ENCODE measurements around the gene LDLRAD4.

The LDLRAD4 gene

GRCh38 chr18:13615432-13615861 is 396.9 kb downstream of the LDLRAD4 start:
- in situ Hi-C loops (cut with HindIII; ENCODE audit: low sequenced_read_pairs) = no loop called here

GRCh38 chr18:13616041-13616440 is 397.5 kb downstream of the LDLRAD4 start:
- in situ Hi-C loops (cut with HindIII; ENCODE audit: low sequenced_read_pairs) = no loop called here
- H3K4me3 ChIP-seq (ENCODE audit: low read depth, low read length) = no peak overlapping the region
- DNase-seq (ENCODE audit: low read depth) = no peak
- TF ChIP-seq, protein P1, sequence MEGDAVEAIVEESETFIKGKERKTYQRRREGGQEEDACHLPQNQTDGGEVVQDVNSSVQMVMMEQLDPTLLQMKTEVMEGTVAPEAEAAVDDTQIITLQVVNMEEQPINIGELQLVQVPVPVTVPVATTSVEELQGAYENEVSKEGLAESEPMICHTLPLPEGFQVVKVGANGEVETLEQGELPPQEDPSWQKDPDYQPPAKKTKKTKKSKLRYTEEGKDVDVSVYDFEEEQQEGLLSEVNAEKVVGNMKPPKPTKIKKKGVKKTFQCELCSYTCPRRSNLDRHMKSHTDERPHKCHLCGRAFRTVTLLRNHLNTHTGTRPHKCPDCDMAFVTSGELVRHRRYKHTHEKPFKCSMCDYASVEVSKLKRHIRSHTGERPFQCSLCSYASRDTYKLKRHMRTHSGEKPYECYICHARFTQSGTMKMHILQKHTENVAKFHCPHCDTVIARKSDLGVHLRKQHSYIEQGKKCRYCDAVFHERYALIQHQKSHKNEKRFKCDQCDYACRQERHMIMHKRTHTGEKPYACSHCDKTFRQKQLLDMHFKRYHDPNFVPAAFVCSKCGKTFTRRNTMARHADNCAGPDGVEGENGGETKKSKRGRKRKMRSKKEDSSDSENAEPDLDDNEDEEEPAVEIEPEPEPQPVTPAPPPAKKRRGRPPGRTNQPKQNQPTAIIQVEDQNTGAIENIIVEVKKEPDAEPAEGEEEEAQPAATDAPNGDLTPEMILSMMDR (IDR thresholded peaks at IDR 0.05; ENCODE audit: low read depth, low read length, missing control alignments) = no peak

More at GRCh38 chr18:13615432-13615861, 396.9 kb downstream of the LDLRAD4 start:
- TF ChIP-seq, protein P1 (IDR thresholded peaks at IDR 0.05; ENCODE audit: low read depth, low read length, missing control alignments) = no peak
- no peak overlapping the region for H3K4me3 ChIP-seq (ENCODE audit: low read depth, low read length)
- DNase-seq (ENCODE audit: low read depth) = no peak

- in situ Hi-C loops (cut with HindIII; ENCODE audit: low sequenced_read_pairs) = no loop called here
- TF ChIP-seq, protein P1 (IDR thresholded peaks at IDR 0.05; ENCODE audit: low read depth, low read length, missing control alignments) = no peak
- no peak overlapping the region for H3K4me3 ChIP-seq (ENCODE audit: low read depth, low read length)
- no peak for DNase-seq (ENCODE audit: low read depth)
These were observed 398.0 kb downstream of the LDLRAD4 start for GRCh38 chr18:13616525-13617035.

GRCh38 chr18:13617826-13618515 is 399.4 kb downstream of the LDLRAD4 start:
- no peak overlapping the region for H3K4me3 ChIP-seq (ENCODE audit: low read depth, low read length)
- DNase-seq (ENCODE audit: low read depth) = no peak
- in situ Hi-C loops (cut with HindIII; ENCODE audit: low sequenced_read_pairs) = no loop called here

DNA sequence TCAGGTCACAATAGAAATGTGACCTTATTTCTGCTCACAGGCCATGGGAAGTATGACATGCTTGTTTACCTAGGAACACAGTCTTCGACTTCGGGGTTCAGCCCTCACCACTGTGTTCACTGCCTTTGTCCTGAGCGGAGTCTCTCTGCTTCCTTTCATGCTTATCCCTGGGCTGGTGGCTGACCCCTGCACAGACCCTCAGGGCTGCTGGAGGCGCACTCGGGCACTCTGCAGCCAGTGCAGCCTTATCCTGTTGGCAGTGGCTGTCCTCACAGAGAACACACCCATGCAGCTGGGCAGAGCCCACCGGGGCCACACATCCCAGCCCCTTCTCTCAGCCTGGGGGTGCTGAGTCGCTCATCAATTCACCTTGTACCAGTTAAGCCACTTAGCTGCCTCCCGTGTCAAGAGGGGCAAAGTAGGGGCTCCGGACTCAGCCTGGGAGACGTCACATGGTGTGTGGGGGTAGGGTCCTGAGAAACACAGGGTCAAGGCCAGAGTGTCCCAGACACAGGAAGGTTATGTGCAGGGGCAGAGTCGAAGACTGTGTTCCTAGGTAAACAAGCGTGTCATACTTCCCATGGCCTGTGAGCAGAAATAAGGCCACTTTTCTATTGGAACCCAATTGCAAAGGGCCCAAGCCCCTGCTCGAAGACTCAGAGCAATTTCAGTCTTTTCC is 400.3 kb downstream of the LDLRAD4 start:
- TF ChIP-seq, protein P1 (IDR thresholded peaks at IDR 0.05; ENCODE audit: low read depth, low read length, missing control alignments) = no peak
- DNase-seq (ENCODE audit: low read depth) = no peak
- no peak overlapping the region for H3K4me3 ChIP-seq (ENCODE audit: low read depth, low read length)
- in situ Hi-C loops (cut with HindIII; ENCODE audit: low sequenced_read_pairs) = no loop called here

More at GRCh38 chr18:13617826-13618515, 399.4 kb downstream of the LDLRAD4 start:
- TF ChIP-seq, protein P1 (IDR thresholded peaks at IDR 0.05; ENCODE audit: low read depth, low read length, missing control alignments) = no peak

GRCh38 chr18:13619505-13620205 is 401.1 kb downstream of the LDLRAD4 start:
- in situ Hi-C loops (cut with HindIII; ENCODE audit: low sequenced_read_pairs) = no loop called here
- TF ChIP-seq, protein P1 (IDR thresholded peaks at IDR 0.05; ENCODE audit: low read depth, low read length, missing control alignments) = no peak
- no peak overlapping the region for H3K4me3 ChIP-seq (ENCODE audit: low read depth, low read length)
- DNase-seq (ENCODE audit: low read depth) = no peak

Measured in astrocyte of the cerebellum (primary cell).